GM13976 (cell line): ENCODE measurements around the gene SYNPR.

ENCODE experiments used
- DNase-seq: peaks from one replicate; pipeline ENCODE4 v3.0.0; 2012; ENCODE audit warnings: low spot score
- in situ Hi-C: fragments of 300-500 bp; cut with MboI; formaldehyde crosslinking; loops from one replicate; pipeline ENCODE4 v1.12.0; 2022; ENCODE audit warnings: low sequenced_read_pairs, mixed read lengths, inconsistent platforms; ENCODE audit not compliant: unreplicated experiment
- TF ChIP-seq, protein P1 (sequence below): IDR thresholded peaks from 2 replicates; pipeline ENCODE4 v1.5.1; 2012; ENCODE audit warnings: borderline replicate concordance, mild to moderate bottlenecking; ENCODE audit not compliant: insufficient read depth; ENCODE audit errors: extremely low read depth, missing control alignments, control extremely low read depth

The SYNPR gene

GRCh38 chr3:63386568-63386967 lies 108.5 kb downstream of the SYNPR start:
- TF ChIP-seq, protein P1, sequence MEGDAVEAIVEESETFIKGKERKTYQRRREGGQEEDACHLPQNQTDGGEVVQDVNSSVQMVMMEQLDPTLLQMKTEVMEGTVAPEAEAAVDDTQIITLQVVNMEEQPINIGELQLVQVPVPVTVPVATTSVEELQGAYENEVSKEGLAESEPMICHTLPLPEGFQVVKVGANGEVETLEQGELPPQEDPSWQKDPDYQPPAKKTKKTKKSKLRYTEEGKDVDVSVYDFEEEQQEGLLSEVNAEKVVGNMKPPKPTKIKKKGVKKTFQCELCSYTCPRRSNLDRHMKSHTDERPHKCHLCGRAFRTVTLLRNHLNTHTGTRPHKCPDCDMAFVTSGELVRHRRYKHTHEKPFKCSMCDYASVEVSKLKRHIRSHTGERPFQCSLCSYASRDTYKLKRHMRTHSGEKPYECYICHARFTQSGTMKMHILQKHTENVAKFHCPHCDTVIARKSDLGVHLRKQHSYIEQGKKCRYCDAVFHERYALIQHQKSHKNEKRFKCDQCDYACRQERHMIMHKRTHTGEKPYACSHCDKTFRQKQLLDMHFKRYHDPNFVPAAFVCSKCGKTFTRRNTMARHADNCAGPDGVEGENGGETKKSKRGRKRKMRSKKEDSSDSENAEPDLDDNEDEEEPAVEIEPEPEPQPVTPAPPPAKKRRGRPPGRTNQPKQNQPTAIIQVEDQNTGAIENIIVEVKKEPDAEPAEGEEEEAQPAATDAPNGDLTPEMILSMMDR, result no peak
- in situ Hi-C loops, result no loop called here
- DNase-seq, result no peak

- in situ Hi-C loops, result no loop called here
- TF ChIP-seq, protein P1, result no peak
- DNase-seq, result no peak
These were observed 109.5 kb downstream of the SYNPR start for GRCh38 chr3:63387568-63387967.

GRCh38 chr3:63390710-63391230 lies 112.7 kb downstream of the SYNPR start:
- in situ Hi-C loops, result no loop called here
- TF ChIP-seq, protein P1, result no peak
- DNase-seq, result no peak

GRCh38 chr3:63395960-63396359 lies 117.9 kb downstream of the SYNPR start:
- in situ Hi-C loops, result no loop called here
- TF ChIP-seq, protein P1, result no peak
- no peak for DNase-seq

GRCh38 chr3:63400246-63400860 lies 122.2 kb downstream of the SYNPR start:
- no peak for DNase-seq
- TF ChIP-seq, protein P1, result no peak
- in situ Hi-C loops, result no loop called here

DNA sequence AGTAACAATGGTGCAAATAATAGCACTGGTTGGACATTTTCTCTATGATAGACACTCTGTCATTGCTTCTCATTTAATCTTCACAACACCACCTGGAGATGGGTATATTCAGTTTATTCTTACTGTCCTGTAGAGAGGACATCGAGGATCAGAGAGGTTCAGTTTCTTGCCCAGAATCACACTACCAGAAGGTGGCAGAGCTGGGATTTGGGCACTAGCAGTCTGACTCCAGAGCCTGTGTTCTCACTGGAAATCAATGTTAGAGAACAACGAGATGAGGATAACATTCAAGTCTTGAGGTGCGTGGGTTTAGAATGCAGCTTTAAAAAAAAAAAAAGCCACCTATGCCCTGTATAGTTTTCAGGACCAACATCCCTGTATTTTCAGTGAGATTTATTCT lies 127.8 kb downstream of the SYNPR start:
- TF ChIP-seq, protein P1, result no peak
- in situ Hi-C loops, result no loop called here
- DNase-seq, result no peak

DNA sequence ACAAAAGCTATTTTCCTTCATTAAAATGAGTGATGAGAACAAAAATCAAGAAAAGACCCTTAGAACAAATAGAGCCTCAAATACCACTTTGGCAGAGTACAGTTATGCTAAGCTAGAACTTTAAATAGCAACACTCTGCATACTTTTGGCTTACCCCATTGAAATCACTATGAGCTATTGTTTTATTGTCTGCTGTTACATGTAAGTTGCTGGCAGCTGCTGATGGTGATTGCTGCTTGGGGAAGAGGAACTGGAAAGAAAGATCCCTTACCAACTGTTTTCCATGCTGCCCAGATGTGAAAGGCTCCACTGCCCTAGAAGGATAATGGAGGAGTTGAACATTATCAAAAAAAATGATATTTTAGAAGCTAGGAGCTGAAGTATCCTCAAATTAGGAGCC lies 135.4 kb downstream of the SYNPR start:
- TF ChIP-seq, protein P1, result no peak
- DNase-seq, result no peak
- in situ Hi-C loops, result no loop called here
